Astrocyte of the cerebellum (primary cell): Measurements from ENCODE around the gene YIPF7.

ENCODE experiments used
- DNase-seq: peaks from one replicate; pipeline ENCODE4 v3.0.0-alpha.2; 2011; ENCODE audit warnings: low read depth
- H3K4me3 ChIP-seq: 2 replicates; pipeline ENCODE4 v1.5.1; 2011; ENCODE audit warnings: mild to moderate bottlenecking, low read depth, low read length, moderate library complexity
- in situ Hi-C: cut with HindIII; loops from 2 replicates; pipeline ENCODE4 v1.10.0; 2017; ENCODE audit warnings: low sequenced_read_pairs
- TF ChIP-seq, protein P1 (sequence below): IDR thresholded peaks from 2 replicates; pipeline ENCODE4 v1.5.1; 2012; ENCODE audit warnings: low read length, low read depth, moderate library complexity, mild to moderate bottlenecking; ENCODE audit errors: missing control alignments

YIPF7 gene

DNA sequence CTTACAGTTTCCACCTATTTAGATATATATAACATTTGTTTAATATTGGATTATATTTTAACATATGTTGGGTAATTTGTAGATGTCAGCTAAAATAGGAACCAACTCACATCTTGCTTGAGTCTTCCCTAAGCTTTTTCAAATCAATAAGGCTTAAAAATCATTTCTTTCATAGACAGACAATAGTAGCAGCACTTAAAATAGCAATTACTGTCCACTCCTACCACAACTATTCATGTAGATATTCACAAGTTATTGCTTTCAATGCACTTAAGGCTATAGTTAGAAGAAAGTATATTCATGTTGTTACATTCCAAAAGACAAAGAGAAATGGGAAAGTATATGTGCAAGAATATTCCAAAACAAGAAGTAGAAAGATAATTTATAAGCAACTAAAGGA is 71.2 kb downstream of the YIPF7 start:
- TF ChIP-seq, protein P1, sequence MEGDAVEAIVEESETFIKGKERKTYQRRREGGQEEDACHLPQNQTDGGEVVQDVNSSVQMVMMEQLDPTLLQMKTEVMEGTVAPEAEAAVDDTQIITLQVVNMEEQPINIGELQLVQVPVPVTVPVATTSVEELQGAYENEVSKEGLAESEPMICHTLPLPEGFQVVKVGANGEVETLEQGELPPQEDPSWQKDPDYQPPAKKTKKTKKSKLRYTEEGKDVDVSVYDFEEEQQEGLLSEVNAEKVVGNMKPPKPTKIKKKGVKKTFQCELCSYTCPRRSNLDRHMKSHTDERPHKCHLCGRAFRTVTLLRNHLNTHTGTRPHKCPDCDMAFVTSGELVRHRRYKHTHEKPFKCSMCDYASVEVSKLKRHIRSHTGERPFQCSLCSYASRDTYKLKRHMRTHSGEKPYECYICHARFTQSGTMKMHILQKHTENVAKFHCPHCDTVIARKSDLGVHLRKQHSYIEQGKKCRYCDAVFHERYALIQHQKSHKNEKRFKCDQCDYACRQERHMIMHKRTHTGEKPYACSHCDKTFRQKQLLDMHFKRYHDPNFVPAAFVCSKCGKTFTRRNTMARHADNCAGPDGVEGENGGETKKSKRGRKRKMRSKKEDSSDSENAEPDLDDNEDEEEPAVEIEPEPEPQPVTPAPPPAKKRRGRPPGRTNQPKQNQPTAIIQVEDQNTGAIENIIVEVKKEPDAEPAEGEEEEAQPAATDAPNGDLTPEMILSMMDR = no peak
- no peak for DNase-seq
- in situ Hi-C loops = no loop called here
- no peak overlapping the region for H3K4me3 ChIP-seq

DNA sequence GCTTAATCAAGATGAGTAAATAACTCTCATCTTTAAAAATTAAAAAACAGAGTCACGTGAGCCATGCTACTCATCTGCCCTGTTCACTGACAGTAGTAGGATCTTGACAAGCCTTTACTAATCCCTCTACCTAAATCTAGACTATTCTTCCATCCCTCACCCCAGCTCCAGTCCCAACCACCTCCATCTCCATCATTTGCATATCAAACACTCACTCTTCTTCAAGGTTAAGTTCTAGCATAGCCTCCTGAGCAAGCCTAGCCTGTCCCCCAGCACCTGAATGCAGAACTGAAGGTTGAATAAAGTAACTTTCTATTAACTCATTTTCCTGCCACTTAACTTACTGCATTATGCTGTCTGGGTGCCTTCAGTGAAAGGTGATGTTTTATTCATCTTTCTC is 72.5 kb downstream of the YIPF7 start:
- in situ Hi-C loops = no loop called here

More for the DNA sequence above, 72.5 kb downstream of the YIPF7 start:
- TF ChIP-seq, protein P1 = no peak
- H3K4me3 ChIP-seq = no peak overlapping the region
- no peak for DNase-seq
